H1 (cell line): ENCODE measurements around the gene CPNE4. TPM values are rescaled to one million over a fixed set of nuclear protein-coding genes. Genes with fewer than 3 reads are reported as not detected.

Experiments
- CHD7 ChIP-seq: fragments of 300-600 bp; sonication (generic); IDR thresholded peaks from 2 replicates; pipeline ENCODE4 v1.7.1; 2012; ENCODE audit warnings: low read length, moderate library complexity, mild to moderate bottlenecking, inconsistent platforms; ENCODE audit not compliant: insufficient replicate concordance
- FOSL1 ChIP-seq: IDR thresholded peaks from 2 replicates; pipeline ENCODE4 v1.6.1; 2011; ENCODE audit warnings: mild to moderate bottlenecking, low read depth, low read length, moderate library complexity; ENCODE audit not compliant: insufficient read depth
- polyA plus RNA-seq, 7 experiments: library from polyadenylated mRNA; depleted of rRNA in 3 of 7; stranded (reverse) in 5 of 7; unstranded in 2 of 7; fragments of >200 nt in 5 of 7; fragments of 200-250 nt in 2 of 7; gene quantifications; 1 replicate in 5 of 7; 2 replicates in 1 of 7; 4 replicates in 1 of 7; pipeline versions ENCODE4 v1.2.1 to v1.2.3, GENCODE V29; 2011 to 2013; ENCODE audit warnings: missing spikeins in 2 of 7, mixed read lengths in 2 of 7
- total RNA-seq: library from RNA; stranded (reverse); fragmentation: NEBNext Ultra II Directional; extraction: Animal tissue kit (Norgen Biotek cat#: 25700); gene quantifications from 2 replicates; pipeline ENCODE4 v1.2.1, GENCODE V29; 2021

Gene CPNE4
- total and polyA plus RNA-seq, 2 of the 8 experiments (the other 6 are each of a cell fraction or from before 2014, with no cell fraction given), result 0.82 to 3.8 TPM

- TF ChIP-seq CHD7 (no peak), FOSL1 (no peak)
- TF ChIP-seq, all 59 proteins: peak for 0
Observed at GRCh38 chr3:131712662-131713061, 322.2 kb downstream of the CPNE4 start (continued).
